ENCODE measurements around the gene SPINK14. TPM values are rescaled to one million over a fixed set of nuclear protein-coding genes. Genes with fewer than 3 reads are reported as not detected.

SPINK14 gene
- total and polyA plus RNA-seq, 2 of the 13 experiments (the other 11 are each of a cell fraction or from before 2014, with no cell fraction given), result not detected

- no peak for TF ChIP-seq PRDM10 (CRISPR knock-in tag; IDR thresholded peaks at IDR 0.05; ENCODE audit: low read depth)
- no peak for TF ChIP-seq AFF4 (CRISPR knock-in tag; IDR thresholded peaks at IDR 0.05)
- peak in 1 of 2 experiments; percentile 40; a peak in 1 of 4 replicates for TF ChIP-seq NR2F1 (CRISPR knock-in tag; IDR thresholded peaks at IDR 0.05)
- peak; percentile 15; the same call in 1 of the 2 replicates for TF ChIP-seq SAP130 (CRISPR knock-in tag; IDR thresholded peaks at IDR 0.05; ENCODE audit: low read depth)
- peak; percentile 49; the same call in 1 of the 2 replicates for TF ChIP-seq YEATS2 (CRISPR knock-in tag; IDR thresholded peaks at IDR 0.05; ENCODE audit: borderline replicate concordance)
- no peak for TF ChIP-seq RBM39 (IDR thresholded peaks at IDR 0.05; ENCODE audit: low read depth, low read length, poor library complexity, severe bottlenecking)
- TF ChIP-seq SAFB2 (CRISPR knock-in tag; IDR thresholded peaks at IDR 0.05; ENCODE audit: borderline replicate concordance, low read depth), result no peak
- no peak for TF ChIP-seq RBM22 (optimal IDR thresholded peaks at IDR 0.05; ENCODE audit: low read length)
- TF ChIP-seq NCOA2 (CRISPR knock-in tag; IDR thresholded peaks at IDR 0.05), result 0 out of 2 replicates have a peak, but pooled peaks have one; percentile 44
- TF ChIP-seq ARID3A (IDR thresholded peaks at IDR 0.05; ENCODE audit: low read depth, low read length), result no peak
- TF ChIP-seq TEAD3 (CRISPR knock-in tag; optimal IDR thresholded peaks at IDR 0.05; ENCODE audit: borderline replicate concordance), result peak; percentile 61
- no peak for TF ChIP-seq ZNF720 (CRISPR knock-in tag; IDR thresholded peaks at IDR 0.05)
- TF ChIP-seq ZNF878 (CRISPR knock-in tag; IDR thresholded peaks at IDR 0.05), result 0 out of 2 replicates have a peak, but pooled peaks have one; percentile 60
- no peak for TF ChIP-seq NFATC3 (CRISPR knock-in tag; IDR thresholded peaks at IDR 0.05)
Observed at GRCh38 chr5:148147415-148147814, 20.9 kb upstream of the SPINK14 start (continued).
